A549 (cell line): ENCODE data around the gene SAMD13.

Source experiments
- CBX8 ChIP-seq: fragments of 200-600 bp; sonication (generic); IDR thresholded peaks from 2 replicates; pipeline ENCODE4 v1.6.1; 2016
- CEBPB ChIP-seq, 2 experiments: fragments of >200 bp in 1 of 2; sonication (Bioruptor Twin) in 1 of 2; formaldehyde crosslinking in 1 of 2; IDR thresholded peaks; 2 replicates each; pipeline ENCODE4 v1.6.1; 2012 to 2016
- CTCF ChIP-seq: fragments of >200 bp; sonication (Bioruptor Twin); formaldehyde crosslinking; IDR thresholded peaks from 3 replicates; pipeline ENCODE4 v1.5.1; 2016
- MAZ ChIP-seq: fragments of 150-350 bp; IDR thresholded peaks from 2 replicates; pipeline ENCODE4 v1.6.1; 2014; ENCODE audit warnings: antibody characterized with exemption, low read depth, low read length, borderline replicate concordance
- NR3C1 ChIP-seq: fragments of >200 bp; sonication (Bioruptor Twin); formaldehyde crosslinking; IDR thresholded peaks from 3 replicates; pipeline ENCODE4 v1.6.1; 2017
- PHF8 ChIP-seq: fragments of 200-600 bp; sonication (generic); IDR thresholded peaks from 2 replicates; pipeline ENCODE4 v1.6.1; 2016; ENCODE audit warnings: low read depth, mild to moderate bottlenecking, antibody characterized with exemption, moderate library complexity, borderline replicate concordance
- POLR2A ChIP-seq: IDR thresholded peaks from 2 replicates; pipeline ENCODE4 v1.6.1; 2012; ENCODE audit warnings: mild to moderate bottlenecking, low read length
- REST ChIP-seq: fragments of 200-600 bp; sonication (generic); IDR thresholded peaks from 2 replicates; pipeline ENCODE4 v1.6.1; 2016; ENCODE audit warnings: antibody characterized with exemption, mild to moderate bottlenecking, moderate library complexity
- SREBF2 ChIP-seq: fragments of 450-650 bp; IDR thresholded peaks from 2 replicates; pipeline ENCODE4 v1.6.1; 2014; ENCODE audit warnings: mild to moderate bottlenecking, moderate library complexity

GRCh38 chr1:84268346-84268745 is 33.2 kb upstream of the SAMD13 start:
- TF ChIP-seq CTCF (no peak), POLR2A (no peak), NR3C1 (no peak), SREBF2 (no peak), CEBPB (IDR thresholded peaks at IDR 0.05) (no peak), PHF8 (no peak), REST (no peak), CBX8 (no peak), MAZ (no peak)
